ENCODE measurements around the gene POLR2E. TPM values are rescaled to one million over a fixed set of nuclear protein-coding genes. Genes with fewer than 3 reads are reported as not detected.

Gene POLR2E
- total and polyA plus RNA-seq, 9 of the 15 experiments (the other 6 are each of a cell fraction or from before 2014, with no cell fraction given) = 3.4 to 413 (median 244) TPM

DNA sequence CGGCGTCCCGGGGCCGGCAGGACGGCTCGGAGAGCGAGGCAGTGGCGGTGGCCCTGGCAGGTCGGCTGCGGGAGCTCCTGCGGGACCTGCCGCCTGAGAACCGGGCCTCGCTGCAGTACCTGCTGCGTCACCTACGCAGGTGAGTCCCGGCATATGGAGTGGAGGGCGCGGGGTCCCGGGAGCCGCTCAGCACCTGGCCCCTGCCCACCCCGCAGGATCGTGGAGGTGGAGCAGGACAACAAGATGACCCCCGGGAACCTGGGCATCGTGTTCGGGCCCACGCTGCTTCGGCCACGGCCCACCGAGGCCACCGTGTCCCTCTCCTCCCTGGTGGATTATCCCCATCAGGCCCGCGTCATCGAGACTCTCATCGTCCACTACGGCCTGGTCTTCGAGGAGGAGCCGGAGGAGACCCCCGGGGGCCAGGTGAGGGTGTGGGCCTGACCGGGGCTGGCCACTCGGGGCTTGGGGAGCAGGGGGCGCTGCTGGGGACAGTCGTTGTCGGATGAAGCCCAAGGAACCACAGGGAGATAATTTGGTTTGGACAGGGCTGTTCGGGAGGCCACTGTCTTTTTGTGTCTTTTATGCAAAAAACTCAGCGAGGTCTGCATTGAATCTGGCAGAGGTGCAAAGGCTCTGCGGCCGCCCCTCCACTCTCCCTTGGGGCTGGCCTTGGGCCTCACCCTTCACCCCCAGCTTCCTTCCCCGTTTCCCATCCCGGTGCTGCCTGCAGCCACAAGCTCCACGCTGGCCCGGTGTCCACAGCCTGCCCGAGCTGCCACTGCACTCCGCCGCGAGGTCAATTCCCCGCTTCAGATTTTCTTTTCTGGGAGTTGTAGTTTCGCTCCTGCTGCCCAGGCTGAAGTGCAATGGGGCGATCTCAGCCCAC is 12.0 kb downstream of the POLR2E start (continued):
- TF ChIP-seq, protein P1, sequence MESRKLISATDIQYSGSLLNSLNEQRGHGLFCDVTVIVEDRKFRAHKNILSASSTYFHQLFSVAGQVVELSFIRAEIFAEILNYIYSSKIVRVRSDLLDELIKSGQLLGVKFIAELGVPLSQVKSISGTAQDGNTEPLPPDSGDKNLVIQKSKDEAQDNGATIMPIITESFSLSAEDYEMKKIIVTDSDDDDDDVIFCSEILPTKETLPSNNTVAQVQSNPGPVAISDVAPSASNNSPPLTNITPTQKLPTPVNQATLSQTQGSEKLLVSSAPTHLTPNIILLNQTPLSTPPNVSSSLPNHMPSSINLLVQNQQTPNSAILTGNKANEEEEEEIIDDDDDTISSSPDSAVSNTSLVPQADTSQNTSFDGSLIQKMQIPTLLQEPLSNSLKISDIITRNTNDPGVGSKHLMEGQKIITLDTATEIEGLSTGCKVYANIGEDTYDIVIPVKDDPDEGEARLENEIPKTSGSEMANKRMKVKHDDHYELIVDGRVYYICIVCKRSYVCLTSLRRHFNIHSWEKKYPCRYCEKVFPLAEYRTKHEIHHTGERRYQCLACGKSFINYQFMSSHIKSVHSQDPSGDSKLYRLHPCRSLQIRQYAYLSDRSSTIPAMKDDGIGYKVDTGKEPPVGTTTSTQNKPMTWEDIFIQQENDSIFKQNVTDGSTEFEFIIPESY (CRISPR knock-in tag; IDR thresholded peaks at IDR 0.05) = peak; percentile 70
- TF ChIP-seq, protein P2, sequence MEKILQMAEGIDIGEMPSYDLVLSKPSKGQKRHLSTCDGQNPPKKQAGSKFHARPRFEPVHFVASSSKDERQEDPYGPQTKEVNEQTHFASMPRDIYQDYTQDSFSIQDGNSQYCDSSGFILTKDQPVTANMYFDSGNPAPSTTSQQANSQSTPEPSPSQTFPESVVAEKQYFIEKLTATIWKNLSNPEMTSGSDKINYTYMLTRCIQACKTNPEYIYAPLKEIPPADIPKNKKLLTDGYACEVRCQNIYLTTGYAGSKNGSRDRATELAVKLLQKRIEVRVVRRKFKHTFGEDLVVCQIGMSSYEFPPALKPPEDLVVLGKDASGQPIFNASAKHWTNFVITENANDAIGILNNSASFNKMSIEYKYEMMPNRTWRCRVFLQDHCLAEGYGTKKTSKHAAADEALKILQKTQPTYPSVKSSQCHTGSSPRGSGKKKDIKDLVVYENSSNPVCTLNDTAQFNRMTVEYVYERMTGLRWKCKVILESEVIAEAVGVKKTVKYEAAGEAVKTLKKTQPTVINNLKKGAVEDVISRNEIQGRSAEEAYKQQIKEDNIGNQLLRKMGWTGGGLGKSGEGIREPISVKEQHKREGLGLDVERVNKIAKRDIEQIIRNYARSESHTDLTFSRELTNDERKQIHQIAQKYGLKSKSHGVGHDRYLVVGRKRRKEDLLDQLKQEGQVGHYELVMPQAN (IDR thresholded peaks at IDR 0.05; ENCODE audit: borderline replicate concordance) = no peak
- no peak for TF ChIP-seq POLR2AphosphoS2 (IDR thresholded peaks at IDR 0.05; ENCODE audit: low read length)
- TF ChIP-seq ETV6 (IDR thresholded peaks at IDR 0.05; ENCODE audit: borderline replicate concordance in 1 of 2, low read depth in 2 of 2, low read length in 1 of 2) = no peak
- TF ChIP-seq ETV6 (CRISPR knock-in tag; IDR thresholded peaks at IDR 0.05; ENCODE audit: borderline replicate concordance) = no peak
- no peak for TF ChIP-seq ZBTB17 (CRISPR knock-in tag; IDR thresholded peaks at IDR 0.05)
- no peak for TF ChIP-seq SMARCA4 (IDR thresholded peaks at IDR 0.05)
- no peak for TF ChIP-seq HDAC8 (tag; IDR thresholded peaks at IDR 0.05)
- TF ChIP-seq, protein P3, sequence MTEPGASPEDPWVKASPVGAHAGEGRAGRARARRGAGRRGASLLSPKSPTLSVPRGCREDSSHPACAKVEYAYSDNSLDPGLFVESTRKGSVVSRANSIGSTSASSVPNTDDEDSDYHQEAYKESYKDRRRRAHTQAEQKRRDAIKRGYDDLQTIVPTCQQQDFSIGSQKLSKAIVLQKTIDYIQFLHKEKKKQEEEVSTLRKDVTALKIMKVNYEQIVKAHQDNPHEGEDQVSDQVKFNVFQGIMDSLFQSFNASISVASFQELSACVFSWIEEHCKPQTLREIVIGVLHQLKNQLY (CRISPR knock-in tag; conservative IDR thresholded peaks at IDR 0.05) = 0 out of 4 replicates have a peak, but pooled peaks of 1 of the 2 experiments have one; percentile 52
- no peak for TF ChIP-seq ILF3 (IDR thresholded peaks at IDR 0.05; ENCODE audit: borderline replicate concordance)
- no peak for TF ChIP-seq NCOA4 (IDR thresholded peaks at IDR 0.05; ENCODE audit: partially characterized antibody)

Data from K562 (cell line).